ENCODE results near the gene AFF4. TPM values are rescaled to one million over a fixed set of nuclear protein-coding genes. Genes with fewer than 3 reads are reported as not detected.

Gene AFF4
- total RNA-seq, 1 experiment from 2014 or later, result 11.5 TPM

Other genes with a start within 250 kb of the AFF4 start
- 0.49 and 2.1 TPM in 2 replicates for gene KIF3A, start 226.1 kb downstream of the AFF4 start, total RNA-seq (2014; rRNA removed; shearing (Covaris generic); ENCODE audit: low replicate concordance)
- gene CCNI2, start 216.2 kb downstream of the AFF4 start, total RNA-seq (2014; rRNA removed; shearing (Covaris generic); ENCODE audit: low replicate concordance), result not detected in 2 replicates
- 23.7 and 24.5 TPM in 2 replicates for gene SEPTIN8, start 186.4 kb downstream of the AFF4 start, total RNA-seq (2014; rRNA removed; shearing (Covaris generic); ENCODE audit: low replicate concordance)
- not detected in 2 replicates for gene SOWAHA, start 150.3 kb downstream of the AFF4 start, total RNA-seq (2014; rRNA removed; shearing (Covaris generic); ENCODE audit: low replicate concordance)
- gene SHROOM1, start 133.0 kb downstream of the AFF4 start, total RNA-seq (2014; rRNA removed; shearing (Covaris generic); ENCODE audit: low replicate concordance), result 8.7 and 11.6 TPM in 2 replicates
- gene GDF9, start 97.2 kb downstream of the AFF4 start, total RNA-seq (2014; rRNA removed; shearing (Covaris generic); ENCODE audit: low replicate concordance), result 0.30 TPM in 1 of 2 replicates, not detected in the other
- gene UQCRQ, start 97.0 kb downstream of the AFF4 start, total RNA-seq (2014; rRNA removed; shearing (Covaris generic); ENCODE audit: low replicate concordance), result 254 and 303 TPM in 2 replicates
- not detected in 2 replicates for gene LEAP2, start 90.0 kb downstream of the AFF4 start, total RNA-seq (2014; rRNA removed; shearing (Covaris generic); ENCODE audit: low replicate concordance)
- 7.8 and 15.6 TPM in 2 replicates for gene ZCCHC10, start 62.9 kb upstream of the AFF4 start, total RNA-seq (2014; rRNA removed; shearing (Covaris generic); ENCODE audit: low replicate concordance)
- gene HSPA4, start 88.4 kb upstream of the AFF4 start, total RNA-seq (2014; rRNA removed; shearing (Covaris generic); ENCODE audit: low replicate concordance), result 123 and 188 TPM in 2 replicates

All from Caki2 (cell line).